ENCODE data around the gene OBSL1. TPM values are rescaled to one million over a fixed set of nuclear protein-coding genes. Genes with fewer than 3 reads are reported as not detected.

Gene OBSL1
- total RNA-seq, 4 donors from 2014 or later: 85.0 to 135 (median 98.3) TPM

DNA sequence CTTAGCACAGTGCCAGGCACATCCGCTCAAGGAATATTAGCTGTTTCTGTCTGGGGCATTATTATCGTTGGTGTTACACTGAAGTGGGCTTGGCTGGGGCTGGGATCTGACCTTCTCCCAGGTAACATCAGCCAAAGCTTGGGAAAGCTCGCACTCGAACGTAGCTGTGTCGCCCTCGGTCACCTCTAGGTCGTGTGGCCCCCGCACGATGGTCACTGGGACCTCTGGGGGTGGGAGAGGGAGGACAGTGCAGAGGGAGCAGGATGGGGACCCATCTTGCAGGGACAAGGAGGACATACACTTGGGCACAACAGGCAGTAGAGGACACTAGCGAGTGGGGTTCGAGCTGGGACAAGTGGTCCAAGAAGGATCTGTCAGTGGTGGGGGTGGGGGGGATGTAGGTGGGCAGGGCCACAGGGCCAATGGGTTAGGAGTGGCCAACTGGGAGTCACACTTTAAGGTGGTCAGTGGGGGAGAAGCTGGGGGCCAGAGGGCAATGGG is 17.8 kb downstream of the OBSL1 start:
- Histone ChIP-seq H3K27me3 (peaks cover 0 to 7% of the 10 kb centered on the region in 2 donors), H3K4me1 (peaks cover 0 to 25% (median 14%) of the 10 kb centered on the region in 4 donors), H3K9me3 (no peaks in the 10 kb centered on the region), H3K36me3 (peaks cover 0 to 61% (median 0%) of the 10 kb centered on the region in 3 donors), H3K27ac (no peak overlapping the region), H3K4me3 (no peak overlapping the region)
- WGBS, 2 donors: 76 to 79% methylated on average over 12 of the region's 12 CpGs
- DNase-seq (ENCODE audit: low spot score in 2 of 2): no peak
- TF ChIP-seq EP300 (IDR thresholded peaks at IDR 0.05) (no peak), CTCF (IDR thresholded peaks at IDR 0.05) (no peak), POLR2A (IDR thresholded peaks at IDR 0.05) (no peak)

- Histone ChIP-seq H3K27ac (peak overlapping the region in 1 of 4 donors; percentile 87), H3K27me3 (peaks cover 0 to 7% of the 10 kb centered on the region in 2 donors), H3K4me1 (peaks cover 0 to 25% (median 14%) of the 10 kb centered on the region in 4 donors), H3K4me3 (peak overlapping the region; percentile 44 to 68 (median 56)), H3K36me3 (peaks cover 0 to 57% (median 0%) of the 10 kb centered on the region in 3 donors), H3K9me3 (no peaks in the 10 kb centered on the region)
- TF ChIP-seq CTCF (IDR thresholded peaks at IDR 0.05) (no peak), EP300 (IDR thresholded peaks at IDR 0.05) (no peak)
- 32 to 37% methylated on average over 7 of the region's 7 CpGs for WGBS, 2 donors
- DNase-seq (ENCODE audit: low spot score in 2 of 2): no peak
Observed at GRCh38 chr2:219553168-219553417, 18.2 kb downstream of the OBSL1 start.

DNA sequence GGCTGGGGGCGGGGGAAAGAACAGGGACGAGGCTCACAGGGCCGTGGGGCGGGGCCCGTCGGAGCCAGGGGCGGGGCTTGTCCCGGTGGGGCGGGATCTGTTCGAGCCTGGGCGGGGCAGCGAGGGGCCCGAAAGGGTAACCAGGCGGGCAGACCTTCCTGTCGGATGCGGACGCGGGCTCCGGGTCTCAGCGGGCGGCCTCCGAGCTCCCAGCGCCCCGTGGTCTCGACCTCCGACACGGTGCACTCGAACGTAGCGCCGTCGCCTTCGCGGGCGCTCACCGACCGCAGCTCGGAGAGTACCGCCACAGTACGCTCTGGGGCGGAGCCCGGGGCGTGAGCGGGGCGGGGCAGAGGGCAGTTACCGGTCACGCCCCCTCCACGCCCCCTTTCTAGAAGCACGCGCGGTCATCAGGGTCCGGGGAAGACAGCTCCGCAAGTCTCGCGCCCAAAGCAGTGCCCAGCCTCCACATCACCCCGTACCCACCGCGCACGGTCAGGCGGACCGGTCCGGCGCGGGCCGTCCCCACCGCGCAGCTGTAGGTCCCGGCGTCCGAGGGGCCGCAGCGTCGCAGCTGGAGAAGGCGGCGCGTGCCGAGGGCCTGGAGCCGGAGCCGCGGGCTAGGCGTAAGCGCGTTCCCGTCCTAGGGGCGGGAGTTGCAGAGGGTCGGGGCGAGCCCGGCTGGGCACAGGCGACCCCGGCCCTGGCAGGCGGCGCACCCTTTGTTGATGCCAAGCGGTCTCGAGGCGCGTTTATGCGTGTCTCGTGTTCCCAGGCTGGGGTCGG is 18.8 kb downstream of the OBSL1 start:
- TF ChIP-seq EP300 (IDR thresholded peaks at IDR 0.05) (peak in 1 of 2 donors; percentile 66), CTCF (IDR thresholded peaks at IDR 0.05) (no peak)
- Histone ChIP-seq H3K36me3 (peaks cover 0 to 52% (median 0%) of the 10 kb centered on the region in 3 donors), H3K27me3 (peaks cover 0 to 7% of the 10 kb centered on the region in 2 donors), H3K4me3 (peak overlapping the region; percentile 44 to 68 (median 56)), H3K27ac (peak overlapping the region; percentile 44 to 87 (median 62)), H3K9me3 (no peaks in the 10 kb centered on the region), H3K4me1 (peaks cover 0 to 25% (median 14%) of the 10 kb centered on the region in 4 donors)
- WGBS, 2 donors: 2% methylated on average over 14 to 45 of the region's 99 CpGs
- DNase-seq (ENCODE audit: low spot score in 2 of 2): peak; percentile 80 to 87

DNA sequence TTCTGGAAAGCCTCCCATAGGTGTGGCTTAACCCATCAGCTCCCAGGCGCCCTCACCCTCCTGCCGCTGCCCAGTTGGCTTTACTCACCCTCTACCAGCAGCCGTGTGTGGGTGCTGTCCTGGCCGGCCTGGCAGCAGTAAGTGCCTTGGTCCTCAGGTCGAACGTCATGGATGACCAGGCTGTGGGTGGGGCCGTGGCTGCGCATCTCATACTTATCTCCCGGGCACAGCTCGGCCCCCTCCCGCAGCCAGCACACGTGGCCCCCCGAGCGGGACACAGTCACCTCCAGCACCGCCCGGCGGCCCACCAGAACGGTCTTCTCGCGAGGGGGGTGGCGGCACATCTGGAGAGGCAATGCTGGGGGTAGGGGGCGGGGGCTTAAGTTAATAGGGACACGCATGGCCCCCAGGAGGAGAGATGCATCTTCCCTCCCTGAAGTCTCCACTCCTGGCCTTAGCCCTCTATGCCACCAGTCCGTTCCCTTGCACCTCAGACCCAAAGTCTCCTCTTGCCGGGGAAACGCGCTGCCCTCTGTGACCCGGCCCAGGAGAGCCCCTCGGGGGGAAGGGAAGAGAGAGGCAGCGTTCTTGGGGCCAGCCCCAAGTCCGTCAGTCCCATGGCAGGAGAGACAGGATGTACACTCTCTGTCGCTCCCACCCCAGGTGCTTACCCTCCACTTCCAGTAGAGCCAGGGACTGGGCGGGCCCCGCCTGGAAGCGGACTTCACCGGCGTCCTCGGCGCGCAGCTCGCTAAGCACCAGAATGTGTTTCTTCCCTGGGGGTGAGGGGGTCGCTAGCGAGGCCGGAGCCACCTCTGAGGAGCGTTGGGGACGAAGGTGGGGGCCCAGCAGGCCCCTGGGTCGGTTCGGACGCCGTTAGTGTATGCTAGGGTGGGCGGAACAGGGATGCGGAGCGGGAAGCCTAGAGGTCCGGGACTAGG is 19.6 kb downstream of the OBSL1 start:
- TF ChIP-seq CTCF (IDR thresholded peaks at IDR 0.05): no peak
- no peak for TF ChIP-seq EP300 (IDR thresholded peaks at IDR 0.05)
- TF ChIP-seq POLR2A (IDR thresholded peaks at IDR 0.05): no peak
- WGBS, 2 donors: 6 to 8% methylated on average over 23 to 43 of the region's 54 CpGs
- peak overlapping the region; percentile 44 to 68 (median 56) for H3K4me3 ChIP-seq
- no peaks in the 10 kb centered on the region for H3K9me3 ChIP-seq
- H3K27me3 ChIP-seq: peaks cover 0 to 7% of the 10 kb centered on the region in 2 donors
- peaks cover 0 to 47% (median 0%) of the 10 kb centered on the region in 3 donors for H3K36me3 ChIP-seq
- H3K4me1 ChIP-seq: peaks cover 0 to 25% (median 14%) of the 10 kb centered on the region in 4 donors
- no peak for DNase-seq (ENCODE audit: low spot score in 2 of 2)
- peak overlapping the region in 3 of 4 donors; percentile 44 to 87 (median 63) for H3K27ac ChIP-seq

All from tibial nerve (tissue), 4 donors.